Skeletal muscle cell (primary cell): ENCODE measurements around the gene ITPR2.
"Not testable (repeated sequence)": the region's sequence is repeated elsewhere in the genome, so short reads cannot be mapped to it uniquely, and the experiment has no call there.

Experiments used
- DNase-seq: peaks from one replicate; pipeline ENCODE4 v3.0.0-alpha.2; 2010; ENCODE audit warnings: low read depth
- H3K4me3 ChIP-seq: 2 replicates; pipeline ENCODE4 v1.5.1; 2011; ENCODE audit warnings: low read depth, mild to moderate bottlenecking, control low read depth, low read length, moderate library complexity

The ITPR2 gene

GRCh38 chr12:26465419-26466097 is 367.4 kb downstream of the ITPR2 start:
- DNase-seq = no peak
- no peak overlapping the region for H3K4me3 ChIP-seq

- no peak overlapping the region for H3K4me3 ChIP-seq
- no peak for DNase-seq
Measured at GRCh38 chr12:26461776-26462175, 371.2 kb downstream of the ITPR2 start.

GRCh38 chr12:26460361-26460760 is 372.6 kb downstream of the ITPR2 start:
- H3K4me3 ChIP-seq = no peak overlapping the region
- DNase-seq = no peak

GRCh38 chr12:26455936-26456574 is 376.9 kb downstream of the ITPR2 start:
- no peak for DNase-seq
- no peak overlapping the region for H3K4me3 ChIP-seq

- no peak overlapping the region for H3K4me3 ChIP-seq
- DNase-seq = no peak
Measured at GRCh38 chr12:26453246-26453645, 379.7 kb downstream of the ITPR2 start.

- DNase-seq = no peak
Measured at GRCh38 chr12:26452511-26452910, 380.5 kb downstream of the ITPR2 start.

GRCh38 chr12:26451763-26452162 is 381.2 kb downstream of the ITPR2 start:
- H3K4me3 ChIP-seq = no peak overlapping the region
- no peak for DNase-seq

More at GRCh38 chr12:26452511-26452910, 380.5 kb downstream of the ITPR2 start:
- H3K4me3 ChIP-seq = no peak overlapping the region

- DNase-seq = no peak
- no peak overlapping the region for H3K4me3 ChIP-seq
Measured at GRCh38 chr12:26445909-26446308, 387.1 kb downstream of the ITPR2 start.

GRCh38 chr12:26443309-26443708 is 389.7 kb downstream of the ITPR2 start:
- H3K4me3 ChIP-seq = no peak overlapping the region
- DNase-seq = no peak

GRCh38 chr12:26441434-26441833 is 391.6 kb downstream of the ITPR2 start:
- H3K4me3 ChIP-seq = no peak overlapping the region
- no peak for DNase-seq

GRCh38 chr12:26435069-26435404 is 398.0 kb downstream of the ITPR2 start:
- no peak for DNase-seq
- no peak overlapping the region for H3K4me3 ChIP-seq

- DNase-seq = peak; percentile 18
- no peak overlapping the region for H3K4me3 ChIP-seq
Measured at GRCh38 chr12:26434299-26435068, 398.5 kb downstream of the ITPR2 start.

GRCh38 chr12:26433701-26434100 is 399.3 kb downstream of the ITPR2 start:
- not testable (repeated sequence) for H3K4me3 ChIP-seq, DNase-seq

GRCh38 chr12:26431211-26431610 is 401.8 kb downstream of the ITPR2 start:
- no peak for DNase-seq
- H3K4me3 ChIP-seq = no peak overlapping the region

- not testable (repeated sequence) for DNase-seq, H3K4me3 ChIP-seq
Measured at GRCh38 chr12:26430596-26430995, 402.4 kb downstream of the ITPR2 start.

GRCh38 chr12:26429070-26429691 is 403.8 kb downstream of the ITPR2 start:
- H3K4me3 ChIP-seq = no peak overlapping the region
- no peak for DNase-seq

- no peak overlapping the region for H3K4me3 ChIP-seq
- no peak for DNase-seq
Measured at GRCh38 chr12:26428420-26428819, 404.6 kb downstream of the ITPR2 start.

- DNase-seq = no peak
- H3K4me3 ChIP-seq = no peak overlapping the region
Measured at GRCh38 chr12:26426652-26427051, 406.3 kb downstream of the ITPR2 start.

- DNase-seq = no peak
- no peak overlapping the region for H3K4me3 ChIP-seq
Measured at GRCh38 chr12:26425587-26426260, 407.3 kb downstream of the ITPR2 start.
